ENCODE results near the gene MYH16. TPM values are rescaled to one million over a fixed set of nuclear protein-coding genes. Genes with fewer than 3 reads are reported as not detected.
"Not testable (repeated sequence)": the region's sequence is repeated elsewhere in the genome, so short reads cannot be mapped to it uniquely, and the experiment has no call there.

Gene MYH16
- total and polyA plus RNA-seq, 10 donors, result not detected

GRCh38 chr7:99330314-99330961 is 57.8 kb downstream of the MYH16 start:
- Histone ChIP-seq H3K4me1 (peaks cover 23 to 85% (median 57%) of the 10 kb centered on the region in 6 donors), H3K4me3 (peak overlapping the region in 1 of 8 donors; percentile 6), H3K36me3 (peaks cover 0 to 37% (median 27%) of the 10 kb centered on the region in 6 donors), H3K27ac (peak overlapping the region; percentile 53 to 80 (median 64))
- H3K27me3 ChIP-seq (replicated peaks in 1 of 7); H3K9me3 ChIP-seq; DNase-seq; intact Hi-C loops (cut with DNase I; ENCODE audit: low total_unique reads): not testable (repeated sequence)
- WGBS, 5 donors, result 43 to 63% (median 56%) methylated on average over 8 of the region's 8 CpGs
- TF ChIP-seq POLR2AphosphoS5 (IDR thresholded peaks at IDR 0.05), result peak in 2 of 3 donors; percentile 30 to 76

- peaks cover 0 to 43% (median 32%) of the 10 kb centered on the region in 6 donors for H3K36me3 ChIP-seq
- intact Hi-C loops (cut with DNase I; ENCODE audit: low total_unique reads), result no loop called here
- no peak overlapping the region for H3K4me3 ChIP-seq
- TF ChIP-seq POLR2A (IDR thresholded peaks at IDR 0.05), result no peak
- no peak for TF ChIP-seq CTCF (IDR thresholded peaks at IDR 0.05 in 8 of 11, conservative IDR thresholded peaks at IDR 0.05 in 3 of 11)
- no peak for TF ChIP-seq POLR2AphosphoS5 (IDR thresholded peaks at IDR 0.05)
- H3K27me3 ChIP-seq (replicated peaks in 1 of 7), result no peaks in the 10 kb centered on the region
- DNase-seq, result no peak
- 78 to 91% (median 86%) methylated on average over 2 of the region's 2 CpGs for WGBS, 5 donors
- no peaks in the 10 kb centered on the region for H3K9me3 ChIP-seq
- H3K27ac ChIP-seq, result peak overlapping the region; percentile 53 to 80 (median 64)
- peaks cover 23 to 84% (median 57%) of the 10 kb centered on the region in 6 donors for H3K4me1 ChIP-seq
Observed at GRCh38 chr7:99331002-99331401, 58.4 kb downstream of the MYH16 start.

GRCh38 chr7:99339595-99339994 is 67.0 kb downstream of the MYH16 start:
- H3K4me1 ChIP-seq, result no peaks in the 10 kb centered on the region
- intact Hi-C loops (cut with DNase I; ENCODE audit: low total_unique reads), result no loop called here
- H3K27ac ChIP-seq, result no peak overlapping the region
- H3K9me3 ChIP-seq, result no peaks in the 10 kb centered on the region
- no peaks in the 10 kb centered on the region for H3K27me3 ChIP-seq (replicated peaks in 1 of 7)
- TF ChIP-seq POLR2AphosphoS5 (IDR thresholded peaks at IDR 0.05) (no peak), POLR2A (IDR thresholded peaks at IDR 0.05) (no peak), CTCF (IDR thresholded peaks at IDR 0.05 in 8 of 11, conservative IDR thresholded peaks at IDR 0.05 in 3 of 11) (no peak)
- H3K36me3 ChIP-seq, result peaks cover 0 to 100% (median 91%) of the 10 kb centered on the region in 6 donors
- H3K4me3 ChIP-seq, result no peak overlapping the region
- no peak for DNase-seq
- 89 to 98% (median 95%) methylated on average over 3 of the region's 3 CpGs for WGBS, 5 donors

- TF ChIP-seq CTCF (IDR thresholded peaks at IDR 0.05 in 8 of 11, conservative IDR thresholded peaks at IDR 0.05 in 3 of 11) (no peak), POLR2A (IDR thresholded peaks at IDR 0.05) (no peak), POLR2AphosphoS5 (IDR thresholded peaks at IDR 0.05) (no peak)
- intact Hi-C loops (cut with DNase I; ENCODE audit: low total_unique reads), result no loop called here
- Histone ChIP-seq H3K27ac (no peak overlapping the region), H3K4me1 (no peaks in the 10 kb centered on the region), H3K36me3 (peaks cover 0 to 100% (median 90%) of the 10 kb centered on the region in 6 donors), H3K9me3 (no peaks in the 10 kb centered on the region), H3K27me3 (replicated peaks in 1 of 7) (no peaks in the 10 kb centered on the region), H3K4me3 (no peak overlapping the region)
- no peak for DNase-seq
- 91 to 94% (median 92%) methylated on average over 3 of the region's 3 CpGs for WGBS, 5 donors
Observed at GRCh38 chr7:99340659-99341058, 68.0 kb downstream of the MYH16 start.
